Heart left ventricle (tissue), 16 donors: ENCODE data around the gene KLHDC7B. TPM values are rescaled to one million over a fixed set of nuclear protein-coding genes. Genes with fewer than 3 reads are reported as not detected.
A peak's percentile ranks its signal among the peaks of the same experiment; 100 is the strongest.

Experiments
- ATAC-seq, 4 donors: fragments of 200-7000 bp; cut with Tn5 transposase; one replicate each; pipeline ENCODE4 v1.9.1; 2020 to 2022; ENCODE audit warnings: moderate library complexity in 4 of 4, mild to moderate bottlenecking in 3 of 4, moderate number of reproducible peaks in 1 of 4
- DNase-seq, 5 donors: peaks; one replicate each; pipeline ENCODE4 v3.0.0-alpha.2; 2020
- H3K27ac ChIP-seq, 12 donors: fragments of 200-600 bp; sonication (generic) in 4 of 12; one replicate each; pipeline versions ENCODE4 v1.5.0 to v1.8.0; 2016 to 2022; ENCODE audit warnings: mild to moderate bottlenecking in 2 of 12
- H3K27me3 ChIP-seq, 9 donors: fragments of 200-600 bp; sonication (generic) in 2 of 9; one replicate each; pipeline versions ENCODE4 v1.5.1 to v1.8.0; 2016 to 2022; ENCODE audit warnings: mild to moderate bottlenecking in 3 of 9
- H3K36me3 ChIP-seq, 9 donors: fragments of 200-600 bp; sonication (generic) in 2 of 9; one replicate each; pipeline versions ENCODE4 v1.5.0 to v1.8.0; 2018 to 2022; ENCODE audit warnings: mild to moderate bottlenecking in 2 of 9
- H3K4me1 ChIP-seq, 12 donors: fragments of 200-600 bp; sonication (generic) in 4 of 12; one replicate each; pipeline versions ENCODE4 v1.5.0 to v1.8.0; 2016 to 2022; ENCODE audit warnings: mild to moderate bottlenecking in 3 of 12
- H3K4me3 ChIP-seq, 12 donors: fragments of 200-600 bp; sonication (generic) in 4 of 12; one replicate each; pipeline versions ENCODE4 v1.5.0 to v1.8.0; 2017 to 2022; ENCODE audit warnings: mild to moderate bottlenecking in 9 of 12, moderate library complexity in 4 of 12
- H3K9me3 ChIP-seq, 12 donors: fragments of 200-600 bp; sonication (generic) in 4 of 12; one replicate each; pipeline versions ENCODE4 v1.5.0 to v1.8.0; 2016 to 2022; ENCODE audit warnings: mild to moderate bottlenecking in 1 of 12
- POLR2A ChIP-seq, 2 donors: fragments of 450-650 bp; IDR thresholded peaks; one replicate each; pipeline ENCODE4 v1.6.1; 2017; ENCODE audit warnings: antibody characterized with exemption in 2 of 2, mild to moderate bottlenecking in 2 of 2, moderate library complexity in 2 of 2
- WGBS, 4 donors: extraction: QIAGEN DNeasy Blood & Tissue Kit in 2 of 4; methylation state at CpG; one replicate each; pipeline versions ENCODE4 v1.1.5 to v1.1.7; 2013 to 2018; 5-methylcytosine and 5-hydroxymethylcytosine counted together
- intact Hi-C, 10 donors: fragments of 100-400 bp; cut with DNase I; formaldehyde crosslinking; loops; one replicate each; pipeline versions ENCODE4 v1.11.1 to v1.14.2; 2022
- polyA plus RNA-seq, 2 donors: library from polyadenylated mRNA; stranded (reverse); fragments of 200-250 nt; gene quantifications; one replicate each; pipeline ENCODE4 v1.2.3, GENCODE V29; 2013
- total RNA-seq, 9 donors: library from RNA; depleted of rRNA in 2 of 9; stranded (reverse); fragments of >200 nt in 2 of 9; fragmentation: NEBNext Ultra II Directional in 3 of 9; extraction: Animal tissue kit (Norgen Biotek cat#: 25700) in 3 of 9; gene quantifications; one replicate each; pipeline versions ENCODE4 v1.1.0 to v1.2.4, GENCODE V29; 2016 to 2023
- TF ChIP-seq, protein P1 (sequence below), 12 donors: fragments of 200-600 bp; sonication (generic) in 4 of 12; IDR thresholded peaks; one replicate each; pipeline versions ENCODE4 v1.5.0 to v1.8.0; 2018 to 2022; ENCODE audit warnings: antibody characterized with exemption in 12 of 12, mild to moderate bottlenecking in 5 of 12
- donor health status: ischemic (EF 13 %, LVEDD 7.1; RV severe dilation, severe dysfunction).
- donor health status: healthy with polysubstance abuse.
- donor health status: DM: no; HTN: yes; CAD: no.
- donor health status: DM: no; HTN: no; CAD: no.
- donor health status: ischemic (EF 25% LVEDD 6.9; RV normal size, moderate dysfunction).
- donor health status: ischemic (EF 25% LVEDD 5.7; RV mildly dilated, moderate dysfunction).
- donor health status: healthy.
- donor health status: DM: yes; HTN: yes; CAD: no.
- donor health status: ischemic (EF 35%, LVEDD 5.7; RV mildly dilated, moderate dysfunction).
- donor health status: nonischemic (EF 11% LVEDD 7.7; RV severe dilation, severe dysfunction).
- donor health status: DM: yes; HTN: yes; CAD: no.
- donor health status: PGD.
- donor health status: ischemic (EF 29% LVEDD 5.4; RV normal size, mild dysfunction).
- donor health status: nonischemic (EF 23%, LVEDD 6.1; RV moderate dilation, normal function).

KLHDC7B gene
- total and polyA plus RNA-seq, 11 donors: 0.08 to 1.3 (median 0.13) TPM; not detected in 6

DNA sequence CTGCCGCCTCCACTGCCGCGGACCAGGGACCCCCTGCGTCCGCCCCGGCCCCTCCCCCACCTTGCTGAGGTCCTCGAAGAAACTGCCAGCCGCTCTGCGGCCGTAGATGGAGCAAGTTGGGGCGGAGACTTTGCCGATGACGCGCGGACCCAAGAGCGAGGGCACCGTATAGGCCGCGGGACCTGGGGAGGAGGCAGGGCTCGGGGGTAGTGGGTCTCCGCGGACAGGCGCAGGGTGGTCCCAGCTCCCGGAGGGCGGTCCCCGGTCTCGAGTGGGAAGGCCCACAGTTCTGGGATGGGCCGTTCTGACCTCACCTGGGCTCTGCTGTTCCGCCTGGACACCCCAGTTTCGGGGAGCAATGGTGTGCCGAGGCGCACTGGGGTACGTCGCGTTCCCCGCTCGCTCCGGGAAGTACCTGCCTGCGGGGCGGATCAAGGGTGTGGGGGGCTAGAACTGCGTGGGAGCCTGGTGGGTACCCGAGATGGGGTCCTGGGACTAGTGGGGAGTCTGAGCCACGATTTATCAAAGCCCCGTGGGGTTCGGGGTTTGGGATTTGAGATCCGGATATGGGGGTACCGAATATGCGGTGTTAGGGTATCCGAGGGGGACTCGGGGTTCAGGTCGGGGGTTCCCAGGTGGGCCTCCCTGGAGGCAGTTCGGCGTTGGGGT, 14.7 kb upstream of the KLHDC7B start:
- 3 to 6% (median 4%) methylated on average over 30 to 53 of the region's 53 CpGs for WGBS, 4 donors
- H3K4me1 ChIP-seq: peaks cover 0 to 72% (median 31%) of the 10 kb centered on the region in 12 donors
- peak overlapping the region; percentile 48 to 89 (median 72) for H3K4me3 ChIP-seq

DNA sequence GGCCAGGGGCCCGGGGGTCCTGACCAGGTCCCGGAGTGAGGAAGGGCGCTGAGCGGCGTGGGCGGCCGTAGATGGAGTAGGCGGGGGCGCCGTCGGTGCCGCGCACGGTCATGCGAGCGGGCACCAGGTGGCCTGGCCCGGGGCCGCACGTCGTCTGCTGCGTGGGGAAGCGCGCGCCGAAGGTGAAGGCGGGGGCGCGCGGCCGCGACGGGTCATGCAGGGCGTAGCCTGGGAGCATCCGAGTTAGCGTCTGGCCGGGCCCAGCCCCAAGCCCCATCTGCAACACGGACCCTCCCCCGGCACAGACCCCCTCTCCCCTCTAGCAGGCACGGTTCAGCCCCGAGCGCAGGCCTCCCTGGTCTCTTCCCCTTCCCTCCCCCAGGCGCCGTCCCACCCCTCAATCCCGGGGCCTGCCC, 14.1 kb upstream of the KLHDC7B start:
- no peak for TF ChIP-seq POLR2A (IDR thresholded peaks at IDR 0.05)
- TF ChIP-seq, protein P1, sequence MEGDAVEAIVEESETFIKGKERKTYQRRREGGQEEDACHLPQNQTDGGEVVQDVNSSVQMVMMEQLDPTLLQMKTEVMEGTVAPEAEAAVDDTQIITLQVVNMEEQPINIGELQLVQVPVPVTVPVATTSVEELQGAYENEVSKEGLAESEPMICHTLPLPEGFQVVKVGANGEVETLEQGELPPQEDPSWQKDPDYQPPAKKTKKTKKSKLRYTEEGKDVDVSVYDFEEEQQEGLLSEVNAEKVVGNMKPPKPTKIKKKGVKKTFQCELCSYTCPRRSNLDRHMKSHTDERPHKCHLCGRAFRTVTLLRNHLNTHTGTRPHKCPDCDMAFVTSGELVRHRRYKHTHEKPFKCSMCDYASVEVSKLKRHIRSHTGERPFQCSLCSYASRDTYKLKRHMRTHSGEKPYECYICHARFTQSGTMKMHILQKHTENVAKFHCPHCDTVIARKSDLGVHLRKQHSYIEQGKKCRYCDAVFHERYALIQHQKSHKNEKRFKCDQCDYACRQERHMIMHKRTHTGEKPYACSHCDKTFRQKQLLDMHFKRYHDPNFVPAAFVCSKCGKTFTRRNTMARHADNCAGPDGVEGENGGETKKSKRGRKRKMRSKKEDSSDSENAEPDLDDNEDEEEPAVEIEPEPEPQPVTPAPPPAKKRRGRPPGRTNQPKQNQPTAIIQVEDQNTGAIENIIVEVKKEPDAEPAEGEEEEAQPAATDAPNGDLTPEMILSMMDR (IDR thresholded peaks at IDR 0.05): no peak
- Histone ChIP-seq H3K4me1 (peaks cover 0 to 72% (median 26%) of the 10 kb centered on the region in 12 donors), H3K9me3 (no peaks in the 10 kb centered on the region), H3K4me3 (peak overlapping the region; percentile 45 to 89 (median 72)), H3K27me3 (peaks cover 0 to 61% (median 6%) of the 10 kb centered on the region in 9 donors), H3K36me3 (peaks cover 0 to 17% (median 0%) of the 10 kb centered on the region in 9 donors), H3K27ac (peak overlapping the region; percentile 78 to 98 (median 94))
- DNase-seq (peak in 4 of 5 donors; percentile 66 to 86 (median 74)), ATAC-seq (peak in 3 of 4 donors; percentile 6 to 29 (median 14))
- intact Hi-C loops: no loop called here
- WGBS, 4 donors: 0 to 2% (median 1%) methylated on average over 16 to 44 of the region's 44 CpGs

More for the DNA sequence above, 14.7 kb upstream of the KLHDC7B start:
- DNase-seq (peak; percentile 84 to 94 (median 90)), ATAC-seq (peak; percentile 35 to 58 (median 50))
- H3K36me3 ChIP-seq: peaks cover 0 to 17% (median 0%) of the 10 kb centered on the region in 9 donors
- no peaks in the 10 kb centered on the region for H3K9me3 ChIP-seq
- peak overlapping the region; percentile 78 to 98 (median 94) for H3K27ac ChIP-seq
- intact Hi-C loops: no loop called here
- TF ChIP-seq, protein P1 (IDR thresholded peaks at IDR 0.05): no peak
- TF ChIP-seq POLR2A (IDR thresholded peaks at IDR 0.05): peak in 1 of 2 donors; percentile 55
- H3K27me3 ChIP-seq: peaks cover 0 to 61% (median 6%) of the 10 kb centered on the region in 9 donors

DNA sequence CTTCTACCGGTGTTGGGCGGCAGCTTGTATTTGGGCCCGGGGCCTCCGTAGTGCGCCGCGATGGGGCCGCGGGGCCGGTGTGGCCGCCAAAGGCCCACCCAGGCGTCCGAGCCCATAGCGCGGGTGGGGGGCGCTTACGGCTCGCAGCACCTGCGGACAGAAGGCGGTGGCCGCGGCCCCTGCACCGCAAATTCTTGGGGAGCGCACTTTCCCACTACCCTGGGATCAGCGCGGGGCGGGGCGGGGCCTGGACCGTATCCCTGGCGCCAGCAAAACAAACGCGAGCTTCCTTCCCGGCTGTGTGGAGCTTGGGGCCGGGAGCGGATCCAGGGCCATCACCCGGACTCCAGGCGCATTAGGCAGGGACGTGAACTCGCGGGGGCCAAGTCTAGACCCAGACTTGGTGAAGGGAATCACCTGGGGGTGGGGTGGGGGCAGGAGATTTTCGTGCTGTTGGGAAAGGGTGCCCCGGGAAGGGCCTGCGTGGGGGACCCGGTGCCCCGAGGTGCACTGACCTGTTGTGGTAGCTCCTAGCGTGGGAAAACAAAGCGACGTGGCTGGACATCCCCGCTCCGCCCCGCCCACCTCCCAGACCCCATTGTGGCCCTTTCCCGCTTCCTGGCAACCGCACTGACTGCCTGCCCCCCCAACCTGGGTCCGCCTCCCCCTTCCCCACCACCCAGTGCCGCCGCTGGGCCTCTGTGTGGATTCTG, 13.6 kb upstream of the KLHDC7B start:
- Histone ChIP-seq H3K4me3 (peak overlapping the region; percentile 45 to 89 (median 72)), H3K4me1 (peaks cover 0 to 72% (median 22%) of the 10 kb centered on the region in 12 donors), H3K36me3 (peaks cover 0 to 17% (median 0%) of the 10 kb centered on the region in 9 donors), H3K27ac (peak overlapping the region; percentile 78 to 98 (median 94)), H3K9me3 (no peaks in the 10 kb centered on the region), H3K27me3 (peaks cover 0 to 61% (median 6%) of the 10 kb centered on the region in 9 donors)
- peak in 1 of 2 donors; percentile 35 for TF ChIP-seq POLR2A (IDR thresholded peaks at IDR 0.05)
- TF ChIP-seq, protein P1 (IDR thresholded peaks at IDR 0.05): no peak
- 2 to 9% (median 6%) methylated on average over 21 to 56 of the region's 56 CpGs for WGBS, 4 donors
- intact Hi-C loops: no loop called here
- peak; percentile 87 to 90 (median 89) for DNase-seq
- ATAC-seq: peak; percentile 57 to 75 (median 66)
